ENCODE data around the gene SYT4. TPM values are rescaled to one million over a fixed set of nuclear protein-coding genes. Genes with fewer than 3 reads are reported as not detected.
"Not testable (repeated sequence)": the region's sequence is repeated elsewhere in the genome, so short reads cannot be mapped to it uniquely, and the experiment has no call there.

SYT4 gene
- total and polyA plus RNA-seq, 2 of the 4 experiments (the other 2 are of a cell fraction): not detected

- H3K27ac ChIP-seq (ENCODE audit: insufficient read depth, low read length); H2BK120ac ChIP-seq (ENCODE audit: low read depth, low read length); H3K18ac ChIP-seq (ENCODE audit: low read depth, low read length); H3K79me1 ChIP-seq (ENCODE audit: low read depth in 1 of 2, low read length in 2 of 2); H3K4me2 ChIP-seq (ENCODE audit: low read depth, low read length); H2BK5ac ChIP-seq (ENCODE audit: low read depth, low read length, poor library complexity, severe bottlenecking); H4K8ac ChIP-seq (ENCODE audit: low read depth in 2 of 2, low read length in 2 of 2); H3K14ac ChIP-seq (replicated peaks; ENCODE audit: low read depth, low read length); H2AK9ac ChIP-seq (replicated peaks; ENCODE audit: low read depth, low read length, poor library complexity); H3K9me3 ChIP-seq (ENCODE audit: control insufficient read depth, insufficient read depth, low read length); DNase-seq; H3K9ac ChIP-seq (ENCODE audit: low read depth, low read length); POLR2A ChIA-PET (ENCODE audit: unreplicated experiment); H2AFZ ChIP-seq (replicated peaks; ENCODE audit: low read length, poor library complexity); H3K27me3 ChIP-seq (ENCODE audit: control insufficient read depth, insufficient read depth, low read length); H4K20me1 ChIP-seq (ENCODE audit: insufficient read depth, low read length); CTCF ChIA-PET; H2AK5ac ChIP-seq (ENCODE audit: low read depth, low read length); H3K56ac ChIP-seq (ENCODE audit: extremely low read depth, insufficient read depth, low read length); H3K36me3 ChIP-seq (ENCODE audit: control insufficient read depth, insufficient read depth, low read length); ATAC-seq (ENCODE audit: low read depth); H3K4me1 ChIP-seq (ENCODE audit: control insufficient read depth, insufficient read depth, low read length); BruUV-seq (replicated peaks); H4K91ac ChIP-seq (ENCODE audit: insufficient read depth, low read depth, low read length); H3K23ac ChIP-seq (ENCODE audit: low read depth, low read length); H2BK20ac ChIP-seq (ENCODE audit: low read depth, low read length); H3K9me1 ChIP-seq (ENCODE audit: insufficient read depth, low read length); intact Hi-C loops (cut with micrococcal nuclease); H2BK15ac ChIP-seq (ENCODE audit: low read depth, low read length); dilution Hi-C loops (cut with HindIII; ENCODE audit: low sequenced_read_pairs, unreplicated experiment); H3K4ac ChIP-seq (ENCODE audit: low read depth, low read length); H3K4me3 ChIP-seq (ENCODE audit: insufficient read depth, low read depth, low read length); H4K5ac ChIP-seq (ENCODE audit: low read depth, low read length): not testable (repeated sequence)
- no CpG with 5 or more reads among the region's 11 CpGs for WGBS, 2 experiments (ENCODE audit: extremely low coverage in 2 of 2, insufficient read length in 1 of 2)
- in situ Hi-C loops (cut with MboI; ENCODE audit: low sequenced_read_pairs): loop anchor here (25.0 kb wide), 1 partner anchor 99 kb away; no protein-coding TSS in a partner anchor
Measured at GRCh38 chr18:43286187-43286586, 8.9 kb upstream of the SYT4 start.
